KMS-11 (cell line): ENCODE measurements around the gene SNX7.

ENCODE experiments used
- H2AFZ ChIP-seq: fragments of 200-600 bp; sonication (generic); 2 replicates; pipeline ENCODE4 v1.6.1; 2016; ENCODE audit warnings: antibody characterized with exemption, mixed run types, low read depth
- H3K27ac ChIP-seq: fragments of 200-600 bp; sonication (generic); 2 replicates; pipeline ENCODE4 v1.6.1; 2016; ENCODE audit warnings: mild to moderate bottlenecking, mixed run types
- H3K27me3 ChIP-seq: fragments of 200-600 bp; sonication (generic); 2 replicates; pipeline ENCODE4 v1.6.1; 2017; ENCODE audit warnings: mild to moderate bottlenecking, low read depth, mixed run types, moderate library complexity; ENCODE audit not compliant: insufficient read depth
- H3K36me3 ChIP-seq: fragments of 200-600 bp; sonication (generic); 2 replicates; pipeline ENCODE4 v1.6.1; 2017; ENCODE audit warnings: mild to moderate bottlenecking, mixed run types; ENCODE audit not compliant: insufficient read depth
- H3K4me1 ChIP-seq: fragments of 200-600 bp; sonication (generic); 2 replicates; pipeline ENCODE4 v1.6.1; 2016; ENCODE audit warnings: mild to moderate bottlenecking, low read depth, mixed run types; ENCODE audit not compliant: poor library complexity, severe bottlenecking
- H3K4me2 ChIP-seq: fragments of 200-600 bp; sonication (generic); 2 replicates; pipeline ENCODE4 v1.7.0; 2016; ENCODE audit warnings: mild to moderate bottlenecking, mixed run types
- H3K4me3 ChIP-seq: fragments of 200-600 bp; sonication (generic); IDR thresholded peaks from 2 replicates; pipeline ENCODE4 v1.6.1; 2017; ENCODE audit warnings: low read depth, low read length, mixed read lengths; ENCODE audit not compliant: insufficient read depth
- H3K79me2 ChIP-seq: fragments of 200-600 bp; sonication (generic); 2 replicates; pipeline ENCODE4 v1.6.1; 2016; ENCODE audit warnings: low read depth, mixed run types; ENCODE audit not compliant: insufficient read depth
- H3K9ac ChIP-seq: fragments of 200-600 bp; sonication (generic); 2 replicates; pipeline ENCODE4 v1.6.1; 2016; ENCODE audit warnings: mild to moderate bottlenecking, mixed run types
- H4K20me1 ChIP-seq: fragments of 200-600 bp; sonication (generic); 2 replicates; pipeline ENCODE4 v1.6.1; 2016; ENCODE audit warnings: mild to moderate bottlenecking, mixed run types; ENCODE audit not compliant: insufficient read depth
- CTCF ChIP-seq: fragments of 200-600 bp; sonication (generic); conservative IDR thresholded peaks from 2 replicates; pipeline ENCODE4 v1.6.1; 2017; ENCODE audit warnings: low read depth, mild to moderate bottlenecking, antibody characterized with exemption, low read length, moderate library complexity, mixed read lengths

Gene SNX7

GRCh38 chr1:98707556-98707955 lies 46.0 kb downstream of the SNX7 start:
- Histone ChIP-seq H3K36me3 (no peaks in the 10 kb centered on the region), H3K4me1 (no peaks in the 10 kb centered on the region), H3K79me2 (no peaks in the 10 kb centered on the region), H3K4me3 (no peak overlapping the region), H3K9ac (no peak overlapping the region), H3K4me2 (no peak overlapping the region), H2AFZ (no peak overlapping the region), H4K20me1 (no peaks in the 10 kb centered on the region), H3K27me3 (no peaks in the 10 kb centered on the region), H3K27ac (no peak overlapping the region)
- TF ChIP-seq CTCF = no peak

GRCh38 chr1:98709906-98710305 lies 48.4 kb downstream of the SNX7 start:
- Histone ChIP-seq H3K79me2 (no peaks in the 10 kb centered on the region), H3K9ac (no peak overlapping the region)

GRCh38 chr1:98723574-98723973 lies 62.1 kb downstream of the SNX7 start:
- H3K36me3 ChIP-seq = no peaks in the 10 kb centered on the region
- no peaks in the 10 kb centered on the region for H4K20me1 ChIP-seq
- H2AFZ ChIP-seq = no peak overlapping the region
- H3K79me2 ChIP-seq = no peaks in the 10 kb centered on the region
- no peak overlapping the region for H3K27ac ChIP-seq
- H3K4me3 ChIP-seq = no peak overlapping the region
- H3K4me2 ChIP-seq = no peak overlapping the region
- no peaks in the 10 kb centered on the region for H3K4me1 ChIP-seq
- no peak overlapping the region for H3K9ac ChIP-seq
- TF ChIP-seq CTCF = no peak
- H3K27me3 ChIP-seq = no peaks in the 10 kb centered on the region

More at GRCh38 chr1:98709906-98710305, 48.4 kb downstream of the SNX7 start:
- TF ChIP-seq CTCF = no peak
- Histone ChIP-seq H2AFZ (no peak overlapping the region), H4K20me1 (no peaks in the 10 kb centered on the region), H3K4me1 (no peaks in the 10 kb centered on the region), H3K4me2 (no peak overlapping the region), H3K27ac (no peak overlapping the region), H3K4me3 (no peak overlapping the region), H3K27me3 (no peaks in the 10 kb centered on the region), H3K36me3 (no peaks in the 10 kb centered on the region)

- Histone ChIP-seq H2AFZ (no peak overlapping the region), H3K27ac (no peak overlapping the region), H3K4me2 (no peak overlapping the region), H3K36me3 (no peaks in the 10 kb centered on the region), H3K9ac (no peak overlapping the region), H3K4me3 (no peak overlapping the region), H3K4me1 (no peaks in the 10 kb centered on the region), H3K79me2 (no peaks in the 10 kb centered on the region), H4K20me1 (no peaks in the 10 kb centered on the region), H3K27me3 (no peaks in the 10 kb centered on the region)
- no peak for TF ChIP-seq CTCF
Measured at GRCh38 chr1:98732985-98733781, 71.7 kb downstream of the SNX7 start.
